HEK293T (cell line): ENCODE data around the gene P4HA1.

Experiments used
- ARNT ChIP-seq: fragments of 450-650 bp; IDR thresholded peaks from 2 replicates; pipeline ENCODE4 v1.6.1; 2017; ENCODE audit warnings: mild to moderate bottlenecking
- CTBP1 ChIP-seq: fragments of 450-650 bp; IDR thresholded peaks from 2 replicates; pipeline ENCODE4 v1.6.1; 2016; ENCODE audit warnings: borderline replicate concordance
- ELF4 ChIP-seq: fragments of 450-650 bp; IDR thresholded peaks from 2 replicates; pipeline ENCODE4 v1.6.1; 2017; ENCODE audit warnings: antibody characterized with exemption
- FOXA1 ChIP-seq: fragments of 450-650 bp; IDR thresholded peaks from 2 replicates; pipeline ENCODE4 v1.6.1; 2016; ENCODE audit warnings: mild to moderate bottlenecking
- SP1 ChIP-seq: fragments of 450-650 bp; IDR thresholded peaks from 2 replicates; pipeline ENCODE4 v1.6.1; 2017
- TARDBP ChIP-seq: fragments of 450-650 bp; IDR thresholded peaks from 2 replicates; pipeline ENCODE4 v1.6.1; 2016
- ZNF384 ChIP-seq: fragments of 450-650 bp; IDR thresholded peaks from 2 replicates; pipeline ENCODE4 v1.6.1; 2016
- TF ChIP-seq, protein P1 (sequence below): fragments of 450-650 bp; IDR thresholded peaks from 2 replicates; pipeline ENCODE4 v1.6.1; 2016

DNA sequence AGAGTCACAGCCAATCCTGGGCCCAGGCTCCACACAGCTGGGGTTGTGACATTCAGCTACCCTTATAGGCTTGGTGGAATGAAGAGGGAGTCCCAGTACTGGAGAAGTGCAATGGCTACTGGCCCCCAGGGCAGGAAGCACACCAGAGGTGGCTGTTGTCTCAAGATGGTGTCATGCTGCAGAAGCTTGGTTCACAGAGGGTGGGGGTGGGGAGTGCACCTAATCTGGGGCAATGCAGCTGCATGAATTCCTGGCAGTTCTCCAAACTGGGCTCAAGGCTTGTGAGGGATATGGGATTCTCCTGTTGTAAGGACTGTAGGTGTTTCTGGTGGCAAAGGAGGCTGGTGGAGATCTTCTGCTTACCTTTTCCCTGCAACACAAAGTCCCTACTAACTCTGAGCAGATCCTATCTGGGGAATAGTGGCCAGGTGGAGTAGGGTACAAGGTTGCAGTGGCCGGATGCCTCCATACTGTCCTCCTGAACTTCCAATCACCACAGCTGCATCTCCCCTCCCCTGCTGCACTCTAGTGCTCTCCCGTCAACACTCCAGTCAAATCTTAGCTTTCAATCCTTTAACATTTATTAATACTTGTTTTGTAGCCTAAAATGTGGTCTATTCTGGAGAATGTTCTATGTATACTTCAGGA is 114.7 kb downstream of the P4HA1 start:
- TF ChIP-seq, protein P1, sequence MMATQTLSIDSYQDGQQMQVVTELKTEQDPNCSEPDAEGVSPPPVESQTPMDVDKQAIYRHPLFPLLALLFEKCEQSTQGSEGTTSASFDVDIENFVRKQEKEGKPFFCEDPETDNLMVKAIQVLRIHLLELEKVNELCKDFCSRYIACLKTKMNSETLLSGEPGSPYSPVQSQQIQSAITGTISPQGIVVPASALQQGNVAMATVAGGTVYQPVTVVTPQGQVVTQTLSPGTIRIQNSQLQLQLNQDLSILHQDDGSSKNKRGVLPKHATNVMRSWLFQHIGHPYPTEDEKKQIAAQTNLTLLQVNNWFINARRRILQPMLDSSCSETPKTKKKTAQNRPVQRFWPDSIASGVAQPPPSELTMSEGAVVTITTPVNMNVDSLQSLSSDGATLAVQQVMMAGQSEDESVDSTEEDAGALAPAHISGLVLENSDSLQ: no peak
- TF ChIP-seq CTBP1 (no peak), SP1 (no peak), ARNT (no peak), TARDBP (no peak), FOXA1 (no peak), ZNF384 (no peak), ELF4 (no peak)
